Measurements from ENCODE around the gene RASL11A.
"Not testable (repeated sequence)": the region's sequence is repeated elsewhere in the genome, so short reads cannot be mapped to it uniquely, and the experiment has no call there.

RASL11A gene

GRCh38 chr13:27306364-27306763 is 35.7 kb downstream of the RASL11A start:
- H3K36me3 ChIP-seq (ENCODE audit: control insufficient read depth, insufficient read depth, low read length): no peaks in the 10 kb centered on the region
- H3K4me1 ChIP-seq (ENCODE audit: control insufficient read depth, insufficient read depth, low read length): no peaks in the 10 kb centered on the region
- no peak overlapping the region for H3K4me3 ChIP-seq (ENCODE audit: low read length)
- H3K9me3 ChIP-seq (ENCODE audit: control insufficient read depth, low read length): no peaks in the 10 kb centered on the region
- H3K9ac ChIP-seq (ENCODE audit: low read length): no peak overlapping the region
- no peaks in the 10 kb centered on the region for H3K27me3 ChIP-seq (ENCODE audit: control insufficient read depth, insufficient read depth, low read length)

- Histone ChIP-seq H3K27me3 (ENCODE audit: control insufficient read depth, insufficient read depth, low read length) (no peaks in the 10 kb centered on the region), H3K9me3 (ENCODE audit: control insufficient read depth, low read length) (no peaks in the 10 kb centered on the region), H3K36me3 (ENCODE audit: control insufficient read depth, insufficient read depth, low read length) (no peaks in the 10 kb centered on the region), H3K4me1 (ENCODE audit: control insufficient read depth, insufficient read depth, low read length) (no peaks in the 10 kb centered on the region), H3K4me3 (ENCODE audit: low read length) (no peak overlapping the region), H3K9ac (ENCODE audit: low read length) (no peak overlapping the region)
Measured at GRCh38 chr13:27308941-27309340, 38.3 kb downstream of the RASL11A start.

GRCh38 chr13:27309401-27309958 is 38.9 kb downstream of the RASL11A start:
- no peak overlapping the region for H3K4me3 ChIP-seq (ENCODE audit: low read length)
- no peaks in the 10 kb centered on the region for H3K9me3 ChIP-seq (ENCODE audit: control insufficient read depth, low read length)
- no peaks in the 10 kb centered on the region for H3K36me3 ChIP-seq (ENCODE audit: control insufficient read depth, insufficient read depth, low read length)
- H3K4me1 ChIP-seq (ENCODE audit: control insufficient read depth, insufficient read depth, low read length): no peaks in the 10 kb centered on the region
- no peak overlapping the region for H3K9ac ChIP-seq (ENCODE audit: low read length)
- H3K27me3 ChIP-seq (ENCODE audit: control insufficient read depth, insufficient read depth, low read length): no peaks in the 10 kb centered on the region

- H3K4me3 ChIP-seq (ENCODE audit: low read length): no peak overlapping the region
Measured at GRCh38 chr13:27309967-27310598, 39.5 kb downstream of the RASL11A start.

GRCh38 chr13:27310946-27311345 is 40.3 kb downstream of the RASL11A start:
- no peaks in the 10 kb centered on the region for H3K27me3 ChIP-seq (ENCODE audit: control insufficient read depth, insufficient read depth, low read length)
- no peak overlapping the region for H3K4me3 ChIP-seq (ENCODE audit: low read length)
- no peaks in the 10 kb centered on the region for H3K36me3 ChIP-seq (ENCODE audit: control insufficient read depth, insufficient read depth, low read length)
- no peaks in the 10 kb centered on the region for H3K9me3 ChIP-seq (ENCODE audit: control insufficient read depth, low read length)
- H3K9ac ChIP-seq (ENCODE audit: low read length): no peak overlapping the region
- H3K4me1 ChIP-seq (ENCODE audit: control insufficient read depth, insufficient read depth, low read length): no peaks in the 10 kb centered on the region

More at GRCh38 chr13:27309967-27310598, 39.5 kb downstream of the RASL11A start:
- Histone ChIP-seq H3K9ac (ENCODE audit: low read length) (no peak overlapping the region), H3K4me1 (ENCODE audit: control insufficient read depth, insufficient read depth, low read length) (no peaks in the 10 kb centered on the region), H3K27me3 (ENCODE audit: control insufficient read depth, insufficient read depth, low read length) (no peaks in the 10 kb centered on the region), H3K9me3 (ENCODE audit: control insufficient read depth, low read length) (no peaks in the 10 kb centered on the region), H3K36me3 (ENCODE audit: control insufficient read depth, insufficient read depth, low read length) (no peaks in the 10 kb centered on the region)

GRCh38 chr13:27311518-27312210 is 41.0 kb downstream of the RASL11A start:
- no peak overlapping the region for H3K4me3 ChIP-seq (ENCODE audit: low read length)
- no peaks in the 10 kb centered on the region for H3K27me3 ChIP-seq (ENCODE audit: control insufficient read depth, insufficient read depth, low read length)
- no peaks in the 10 kb centered on the region for H3K4me1 ChIP-seq (ENCODE audit: control insufficient read depth, insufficient read depth, low read length)
- H3K9ac ChIP-seq (ENCODE audit: low read length): no peak overlapping the region
- H3K36me3 ChIP-seq (ENCODE audit: control insufficient read depth, insufficient read depth, low read length): no peaks in the 10 kb centered on the region
- H3K9me3 ChIP-seq (ENCODE audit: control insufficient read depth, low read length): no peaks in the 10 kb centered on the region

GRCh38 chr13:27313770-27314169 is 43.1 kb downstream of the RASL11A start:
- Histone ChIP-seq H3K9ac (ENCODE audit: low read length) (no peak overlapping the region), H3K27me3 (ENCODE audit: control insufficient read depth, insufficient read depth, low read length) (no peaks in the 10 kb centered on the region), H3K36me3 (ENCODE audit: control insufficient read depth, insufficient read depth, low read length) (no peaks in the 10 kb centered on the region), H3K4me3 (ENCODE audit: low read length) (no peak overlapping the region), H3K4me1 (ENCODE audit: control insufficient read depth, insufficient read depth, low read length) (no peaks in the 10 kb centered on the region), H3K9me3 (ENCODE audit: control insufficient read depth, low read length) (no peaks in the 10 kb centered on the region)

- Histone ChIP-seq H3K27me3 (ENCODE audit: control insufficient read depth, insufficient read depth, low read length) (no peaks in the 10 kb centered on the region), H3K4me3 (ENCODE audit: low read length) (no peak overlapping the region), H3K36me3 (ENCODE audit: control insufficient read depth, insufficient read depth, low read length) (no peaks in the 10 kb centered on the region), H3K4me1 (ENCODE audit: control insufficient read depth, insufficient read depth, low read length) (no peaks in the 10 kb centered on the region), H3K9me3 (ENCODE audit: control insufficient read depth, low read length) (no peaks in the 10 kb centered on the region), H3K9ac (ENCODE audit: low read length) (no peak overlapping the region)
Measured at GRCh38 chr13:27319404-27319803, 48.8 kb downstream of the RASL11A start.

- no peak overlapping the region for H3K9ac ChIP-seq (ENCODE audit: low read length)
- no peaks in the 10 kb centered on the region for H3K9me3 ChIP-seq (ENCODE audit: control insufficient read depth, low read length)
- H3K27me3 ChIP-seq (ENCODE audit: control insufficient read depth, insufficient read depth, low read length): peaks cover 3% of the 10 kb centered on the region
- no peaks in the 10 kb centered on the region for H3K4me1 ChIP-seq (ENCODE audit: control insufficient read depth, insufficient read depth, low read length)
- H3K36me3 ChIP-seq (ENCODE audit: control insufficient read depth, insufficient read depth, low read length): no peaks in the 10 kb centered on the region
- no peak overlapping the region for H3K4me3 ChIP-seq (ENCODE audit: low read length)
Measured at GRCh38 chr13:27321468-27322431, 51.1 kb downstream of the RASL11A start.

GRCh38 chr13:27322443-27322842 is 51.8 kb downstream of the RASL11A start:
- H3K9ac ChIP-seq (ENCODE audit: low read length); H3K36me3 ChIP-seq (ENCODE audit: control insufficient read depth, insufficient read depth, low read length); H3K4me1 ChIP-seq (ENCODE audit: control insufficient read depth, insufficient read depth, low read length); H3K27me3 ChIP-seq (ENCODE audit: control insufficient read depth, insufficient read depth, low read length); H3K4me3 ChIP-seq (ENCODE audit: low read length); H3K9me3 ChIP-seq (ENCODE audit: control insufficient read depth, low read length): not testable (repeated sequence)

Measured in mucosa of stomach (tissue), 1 donor.